HG03135 (cell line): ENCODE measurements around the gene LY9.

ENCODE experiments used
- ATAC-seq: cut with Tn5 transposase; IDR thresholded peaks from one replicate; pipeline ENCODE4 v1.9.1; 2021; ENCODE audit warnings: mild to moderate bottlenecking, moderate library complexity; ENCODE audit not compliant: unreplicated experiment

The LY9 gene

DNA sequence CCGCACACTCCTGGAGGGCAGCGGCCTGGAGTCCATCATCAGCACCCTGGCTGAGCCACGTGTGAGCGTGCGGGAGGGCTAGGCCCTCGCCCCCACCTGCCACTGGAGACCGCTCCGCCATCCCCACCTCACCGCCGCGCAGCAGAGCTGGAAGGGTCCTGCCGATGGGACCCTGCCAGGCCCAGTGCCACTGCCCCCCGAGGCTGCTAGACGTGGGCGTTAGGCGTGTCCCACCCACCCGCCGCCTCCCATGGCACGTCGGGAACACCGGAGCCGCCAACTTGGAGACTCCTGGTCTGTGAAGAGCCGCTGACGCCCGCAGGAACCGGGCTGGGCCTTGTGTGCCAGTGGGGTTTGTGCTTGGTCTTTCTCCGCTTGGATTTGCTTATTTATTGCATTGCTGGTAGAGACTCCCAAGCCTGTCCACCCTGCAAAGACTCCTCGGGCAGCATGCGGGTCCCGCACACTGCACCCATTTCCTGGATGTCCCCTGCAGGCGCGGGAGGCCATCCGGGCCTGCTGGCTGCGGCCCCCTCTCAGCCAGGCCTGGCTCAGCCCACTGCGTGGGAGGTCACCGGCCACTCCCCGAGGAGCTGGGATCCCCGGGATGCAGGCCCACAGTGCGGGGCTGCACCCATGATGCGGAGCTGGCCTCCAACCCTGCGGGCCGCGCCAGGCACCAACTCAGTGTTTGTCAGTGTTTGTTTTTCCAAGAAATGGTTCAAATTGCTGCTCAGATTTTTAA is 6.0 kb downstream of the LY9 start:
- ATAC-seq = no peak

- ATAC-seq = no peak
Observed at GRCh38 chr1:160806109-160806665, 10.2 kb downstream of the LY9 start.

DNA sequence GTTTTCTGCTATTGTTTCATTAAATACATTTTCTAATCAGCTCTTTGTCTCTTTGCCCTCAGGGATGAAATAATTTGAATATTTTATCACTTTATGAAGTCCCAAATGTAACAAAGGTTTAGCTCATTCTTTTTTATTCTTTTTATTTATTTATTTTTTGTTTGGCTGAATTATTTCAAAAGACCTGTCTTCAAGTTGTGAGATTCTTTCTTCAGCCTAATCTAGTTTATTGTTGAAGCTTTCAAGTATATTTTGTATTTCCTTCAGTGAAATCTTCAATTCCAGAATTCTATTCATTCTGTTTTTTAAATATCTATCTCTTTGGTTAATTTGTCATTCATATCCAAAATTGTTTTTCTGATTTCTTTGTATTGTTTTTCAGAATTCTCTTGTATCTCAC is 10.8 kb downstream of the LY9 start:
- no peak for ATAC-seq

DNA sequence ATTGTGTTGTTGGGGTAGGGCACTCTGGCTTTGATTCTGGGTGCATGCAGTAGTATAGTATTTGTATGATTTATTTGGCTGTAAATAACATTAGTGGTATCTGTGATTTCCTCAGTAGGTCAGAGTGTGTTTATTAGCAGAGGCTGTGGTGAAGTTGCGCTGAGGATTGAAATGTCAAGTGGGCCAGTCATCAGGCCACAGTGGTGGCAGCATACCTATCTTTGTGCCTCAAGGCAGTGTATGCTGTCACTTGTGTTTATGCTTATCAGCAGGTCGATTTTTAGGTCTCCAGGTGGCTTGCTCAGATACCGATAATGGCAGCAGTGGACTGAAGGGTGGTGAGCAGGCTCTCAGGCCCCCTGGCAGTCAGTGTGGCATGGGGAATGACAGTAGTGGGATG is 11.3 kb downstream of the LY9 start:
- ATAC-seq = no peak

DNA sequence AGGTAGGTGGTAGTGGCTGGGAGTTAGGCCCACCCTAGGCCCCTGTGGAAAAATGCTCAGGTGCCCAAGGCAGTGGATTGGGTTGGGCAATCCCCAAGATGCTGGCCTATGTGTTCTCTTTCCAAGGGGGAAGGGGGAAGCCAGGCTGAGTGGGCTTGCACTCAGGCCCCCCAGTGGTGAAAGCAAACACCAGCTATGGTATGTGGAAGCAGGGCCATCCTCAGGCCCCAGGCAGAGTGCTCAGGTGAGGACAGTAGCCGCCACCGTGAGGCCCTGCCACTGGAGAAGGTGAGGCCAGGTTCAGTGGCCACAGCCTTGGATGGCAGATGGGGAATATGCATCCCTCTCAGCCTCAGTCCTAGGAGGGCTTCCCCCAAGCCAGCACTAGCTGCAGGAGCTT is 11.8 kb downstream of the LY9 start:
- ATAC-seq = no peak

DNA sequence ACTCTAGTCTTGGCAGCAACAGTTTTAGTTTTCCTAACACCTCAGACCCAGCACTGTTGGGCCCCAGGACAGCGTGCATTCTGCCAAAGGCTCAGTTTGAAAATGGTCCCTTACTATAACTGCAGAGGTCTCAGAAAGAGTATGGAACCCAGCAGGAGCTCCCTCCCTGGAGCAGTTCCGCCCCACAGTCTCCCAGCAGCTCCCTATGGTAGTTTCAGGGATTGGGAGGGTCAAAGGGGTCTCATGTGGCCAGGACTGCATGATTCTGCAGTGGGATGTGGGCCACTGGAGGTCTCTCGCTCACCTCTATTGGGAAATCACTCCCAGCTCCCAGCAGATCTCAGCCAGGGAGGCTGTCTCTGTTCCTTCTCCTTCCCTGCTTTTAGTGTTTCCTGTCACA is 12.3 kb downstream of the LY9 start:
- no peak for ATAC-seq

GRCh38 chr1:160810486-160810885 is 14.5 kb downstream of the LY9 start:
- no peak for ATAC-seq

DNA sequence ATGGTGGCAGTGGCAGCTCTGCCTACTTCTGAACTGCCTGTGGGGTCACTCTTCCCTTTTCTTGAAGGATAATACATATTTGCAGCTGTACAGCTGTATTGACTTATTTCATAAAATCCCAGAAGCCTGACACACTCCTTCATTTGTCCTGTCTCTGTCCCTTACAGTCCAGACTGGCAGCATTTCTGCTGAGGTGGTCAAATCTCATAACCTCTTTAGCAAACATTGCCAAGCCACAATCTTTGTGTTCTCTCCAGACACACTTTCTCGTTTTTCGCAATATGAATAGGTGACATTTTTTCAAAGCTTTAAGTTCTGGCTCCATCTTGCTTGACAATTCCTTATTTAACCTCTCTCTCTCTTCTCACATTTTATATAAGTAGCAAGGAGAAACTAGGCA is 15.2 kb downstream of the LY9 start:
- ATAC-seq = no peak

- ATAC-seq = no peak
Observed at GRCh38 chr1:160813215-160813614, 17.2 kb downstream of the LY9 start.

DNA sequence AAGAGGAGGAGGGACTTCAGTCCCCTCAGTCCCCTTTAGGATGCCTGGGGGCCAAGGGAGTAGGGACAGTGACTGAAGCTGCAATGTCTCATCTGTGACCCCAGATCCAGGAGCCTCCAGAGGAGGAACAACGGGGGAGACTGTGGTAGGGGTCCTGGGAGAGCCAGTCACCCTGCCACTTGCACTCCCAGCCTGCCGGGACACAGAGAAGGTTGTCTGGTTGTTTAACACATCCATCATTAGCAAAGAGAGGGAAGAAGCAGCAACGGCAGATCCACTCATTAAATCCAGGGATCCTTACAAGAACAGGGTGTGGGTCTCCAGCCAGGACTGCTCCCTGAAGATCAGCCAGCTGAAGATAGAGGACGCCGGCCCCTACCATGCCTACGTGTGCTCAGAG is 18.3 kb downstream of the LY9 start:
- no peak for ATAC-seq

DNA sequence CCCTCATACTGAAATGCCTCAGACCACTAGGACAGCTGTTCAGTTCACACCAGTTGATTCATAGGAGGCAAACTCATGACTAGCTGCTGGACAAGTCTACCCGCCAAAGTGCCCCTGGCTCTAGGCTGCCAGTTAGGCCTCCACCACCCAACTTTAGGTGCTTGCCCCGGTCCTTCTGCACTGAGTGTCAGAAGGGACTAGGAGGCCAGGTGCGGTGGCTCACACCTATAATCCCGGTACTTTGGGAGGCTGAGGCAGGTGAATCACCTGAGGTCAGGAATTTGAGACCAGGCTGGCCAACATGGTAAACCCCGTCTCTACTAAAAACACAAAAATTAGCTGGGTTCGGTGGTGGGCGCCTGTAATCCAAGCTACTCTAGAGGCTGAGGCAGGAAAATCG is 18.9 kb downstream of the LY9 start:
- ATAC-seq = no peak

- no peak for ATAC-seq
Observed at GRCh38 chr1:160818207-160818937, 22.4 kb downstream of the LY9 start.

GRCh38 chr1:160819186-160819585 is 23.2 kb downstream of the LY9 start:
- ATAC-seq = no peak

GRCh38 chr1:160821627-160822026 is 25.7 kb downstream of the LY9 start:
- no peak for ATAC-seq

- no peak for ATAC-seq
Observed at GRCh38 chr1:160823296-160823695, 27.3 kb downstream of the LY9 start.

GRCh38 chr1:160826546-160826945 is 30.6 kb downstream of the LY9 start:
- no peak for ATAC-seq

- ATAC-seq = no peak
Observed at GRCh38 chr1:160827418-160827817, 31.4 kb downstream of the LY9 start.

GRCh38 chr1:160829766-160830165 is 33.8 kb downstream of the LY9 start:
- ATAC-seq = no peak

DNA sequence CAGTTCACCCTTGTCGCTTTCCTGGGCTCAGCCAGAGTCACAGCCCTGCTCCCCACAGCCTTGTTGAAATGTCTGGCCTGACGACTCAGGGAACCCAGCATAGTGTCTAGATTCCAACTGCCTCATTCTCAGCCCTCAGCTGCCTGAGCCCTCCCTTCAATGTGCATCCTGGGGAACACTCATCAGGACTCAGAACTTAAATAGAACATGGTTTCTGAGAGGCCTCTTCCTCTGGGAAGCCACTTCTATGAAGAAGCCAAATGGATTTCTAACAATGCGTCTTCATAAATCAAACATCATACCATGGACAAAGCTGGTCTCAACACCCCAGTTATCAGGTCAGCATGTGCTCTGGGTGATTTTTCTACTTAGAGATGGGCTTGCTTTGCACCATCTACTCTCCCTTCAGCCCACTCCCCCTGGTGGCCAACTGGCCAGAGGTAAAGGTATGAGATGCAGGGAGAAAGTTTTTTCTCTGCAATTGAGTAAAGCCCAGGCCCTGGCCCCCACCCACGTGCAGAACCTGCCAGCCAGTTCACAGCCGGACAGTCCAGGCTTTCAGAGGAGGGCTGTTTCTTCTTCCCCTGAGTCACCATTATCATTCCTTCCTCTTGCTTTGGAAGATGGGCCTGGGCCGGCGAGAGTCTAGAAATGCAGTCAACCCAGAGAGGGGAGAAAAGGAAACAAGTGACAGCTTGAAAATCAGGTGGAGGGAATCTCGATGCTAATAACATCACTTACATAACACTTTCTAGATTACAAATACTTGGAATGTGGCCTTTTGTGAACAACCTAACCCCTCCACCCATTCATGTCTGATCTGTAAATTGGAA is 34.6 kb downstream of the LY9 start:
- no peak for ATAC-seq

GRCh38 chr1:160834945-160835565 is 39.1 kb downstream of the LY9 start:
- ATAC-seq = no peak

- ATAC-seq = no peak
Observed at GRCh38 chr1:160835751-160836150, 39.8 kb downstream of the LY9 start.
